Lower leg skin (tissue), 3 donors: ENCODE data around the gene MCRIP1.

ENCODE experiments used
- POLR2A ChIP-seq, 2 donors: fragments of 450-650 bp; IDR thresholded peaks; one replicate each; pipeline ENCODE4 v1.6.1; 2016 to 2017; ENCODE audit warnings: antibody characterized with exemption in 2 of 2, mild to moderate bottlenecking in 1 of 2, moderate library complexity in 1 of 2
- TF ChIP-seq, protein P1 (sequence below), 3 donors: fragments of 450-650 bp; IDR thresholded peaks; one replicate each; pipeline ENCODE4 v1.5.1; 2016; ENCODE audit warnings: antibody characterized with exemption in 3 of 3, mild to moderate bottlenecking in 3 of 3, moderate library complexity in 2 of 3

DNA sequence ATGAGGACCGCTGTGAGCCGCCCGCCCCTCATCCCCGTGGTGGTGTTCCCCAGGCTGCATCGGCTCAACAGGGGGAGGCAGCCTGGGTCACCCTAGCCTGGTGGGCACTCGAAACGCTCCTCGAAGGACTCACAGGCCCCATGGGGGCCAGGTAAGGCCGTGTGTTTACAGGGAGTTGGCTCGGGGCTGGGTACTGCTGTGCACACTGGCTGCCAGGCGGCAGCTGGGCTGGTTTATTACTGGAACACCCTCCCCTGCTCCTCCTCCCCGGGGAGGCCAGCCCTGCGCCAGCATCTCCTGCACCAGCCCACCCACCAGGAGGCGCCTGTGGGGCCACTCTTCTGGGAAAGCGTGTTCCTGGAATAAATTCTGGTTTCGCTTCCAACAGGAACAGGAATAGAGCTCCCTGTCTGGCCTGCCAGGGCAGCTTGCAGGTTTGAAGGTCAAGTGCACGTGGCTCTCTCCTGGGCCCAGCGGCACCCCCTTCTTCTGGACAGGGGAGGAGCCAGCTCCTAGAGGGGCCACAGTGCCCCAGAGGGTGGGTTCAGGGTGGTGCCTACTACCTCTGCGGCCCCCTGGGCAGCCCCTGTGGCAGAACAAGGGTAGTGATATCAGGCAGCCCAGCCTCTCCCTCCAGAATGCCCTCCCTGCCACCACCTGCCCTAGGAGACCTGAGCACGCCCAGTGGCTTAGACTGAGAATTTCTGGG lies 11.3 kb downstream of the MCRIP1 start:
- TF ChIP-seq, protein P1, sequence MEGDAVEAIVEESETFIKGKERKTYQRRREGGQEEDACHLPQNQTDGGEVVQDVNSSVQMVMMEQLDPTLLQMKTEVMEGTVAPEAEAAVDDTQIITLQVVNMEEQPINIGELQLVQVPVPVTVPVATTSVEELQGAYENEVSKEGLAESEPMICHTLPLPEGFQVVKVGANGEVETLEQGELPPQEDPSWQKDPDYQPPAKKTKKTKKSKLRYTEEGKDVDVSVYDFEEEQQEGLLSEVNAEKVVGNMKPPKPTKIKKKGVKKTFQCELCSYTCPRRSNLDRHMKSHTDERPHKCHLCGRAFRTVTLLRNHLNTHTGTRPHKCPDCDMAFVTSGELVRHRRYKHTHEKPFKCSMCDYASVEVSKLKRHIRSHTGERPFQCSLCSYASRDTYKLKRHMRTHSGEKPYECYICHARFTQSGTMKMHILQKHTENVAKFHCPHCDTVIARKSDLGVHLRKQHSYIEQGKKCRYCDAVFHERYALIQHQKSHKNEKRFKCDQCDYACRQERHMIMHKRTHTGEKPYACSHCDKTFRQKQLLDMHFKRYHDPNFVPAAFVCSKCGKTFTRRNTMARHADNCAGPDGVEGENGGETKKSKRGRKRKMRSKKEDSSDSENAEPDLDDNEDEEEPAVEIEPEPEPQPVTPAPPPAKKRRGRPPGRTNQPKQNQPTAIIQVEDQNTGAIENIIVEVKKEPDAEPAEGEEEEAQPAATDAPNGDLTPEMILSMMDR (IDR thresholded peaks at IDR 0.05), result peak in 1 of 3 donors; percentile 67
- no peak for TF ChIP-seq POLR2A (IDR thresholded peaks at IDR 0.05)
